Lower lobe of right lung (tissue), 2 donors: ENCODE results near the gene SLC25A47. TPM values are rescaled to one million over a fixed set of nuclear protein-coding genes. Genes with fewer than 3 reads are reported as not detected.
A peak's percentile ranks its signal among the peaks of the same experiment; 100 is the strongest.

Experiments used
- ATAC-seq, 2 donors: fragments of 200-7000 bp; cut with Tn5 transposase; one replicate each; pipeline ENCODE4 v1.9.1; 2020 to 2022; ENCODE audit warnings: mild to moderate bottlenecking in 2 of 2, moderate library complexity in 2 of 2
- DNase-seq: peaks from one replicate; pipeline ENCODE4 v3.0.0-alpha.2; 2020
- H3K27ac ChIP-seq: fragments of 200-600 bp; one replicate; pipeline ENCODE4 v1.8.0; 2022
- H3K27me3 ChIP-seq: fragments of 200-600 bp; one replicate; pipeline ENCODE4 v1.8.0; 2022; ENCODE audit warnings: low read depth
- H3K36me3 ChIP-seq: fragments of 200-600 bp; one replicate; pipeline ENCODE4 v1.8.0; 2022; ENCODE audit warnings: mild to moderate bottlenecking
- H3K4me1 ChIP-seq: fragments of 200-600 bp; one replicate; pipeline ENCODE4 v1.8.0; 2022
- H3K4me3 ChIP-seq: fragments of 200-600 bp; one replicate; pipeline ENCODE4 v1.8.0; 2022; ENCODE audit warnings: mild to moderate bottlenecking
- H3K9me3 ChIP-seq: fragments of 200-600 bp; one replicate; pipeline ENCODE4 v1.8.0; 2022
- intact Hi-C: fragments of 100-400 bp; cut with DNase I; formaldehyde crosslinking; loops from one replicate; pipeline ENCODE4 v1.11.0; 2022
- total RNA-seq: library from RNA; stranded (reverse); fragmentation: NEBNext Ultra II Directional; extraction: Animal tissue kit (Norgen Biotek cat#: 25700); gene quantifications from one replicate; pipeline ENCODE4 v1.2.1, GENCODE V29; 2021
- TF ChIP-seq, protein P1 (sequence below): fragments of 200-600 bp; IDR thresholded peaks from one replicate; pipeline ENCODE4 v1.8.0; 2022; ENCODE audit warnings: antibody characterized with exemption, mild to moderate bottlenecking
- donor health status: DM: no; HTN: yes; CAD: no; lungs with severe emphysema.

SLC25A47 gene
- total RNA-seq, 1 donor from 2014 or later = not detected

- no peak overlapping the region for H3K27ac ChIP-seq
- H3K9me3 ChIP-seq = no peaks in the 10 kb centered on the region
- intact Hi-C loops = no loop called here
- H3K4me1 ChIP-seq = peaks cover 4% of the 10 kb centered on the region
- DNase-seq (no peak), ATAC-seq (peak in 1 of 2 donors; percentile 28)
- TF ChIP-seq, protein P1, sequence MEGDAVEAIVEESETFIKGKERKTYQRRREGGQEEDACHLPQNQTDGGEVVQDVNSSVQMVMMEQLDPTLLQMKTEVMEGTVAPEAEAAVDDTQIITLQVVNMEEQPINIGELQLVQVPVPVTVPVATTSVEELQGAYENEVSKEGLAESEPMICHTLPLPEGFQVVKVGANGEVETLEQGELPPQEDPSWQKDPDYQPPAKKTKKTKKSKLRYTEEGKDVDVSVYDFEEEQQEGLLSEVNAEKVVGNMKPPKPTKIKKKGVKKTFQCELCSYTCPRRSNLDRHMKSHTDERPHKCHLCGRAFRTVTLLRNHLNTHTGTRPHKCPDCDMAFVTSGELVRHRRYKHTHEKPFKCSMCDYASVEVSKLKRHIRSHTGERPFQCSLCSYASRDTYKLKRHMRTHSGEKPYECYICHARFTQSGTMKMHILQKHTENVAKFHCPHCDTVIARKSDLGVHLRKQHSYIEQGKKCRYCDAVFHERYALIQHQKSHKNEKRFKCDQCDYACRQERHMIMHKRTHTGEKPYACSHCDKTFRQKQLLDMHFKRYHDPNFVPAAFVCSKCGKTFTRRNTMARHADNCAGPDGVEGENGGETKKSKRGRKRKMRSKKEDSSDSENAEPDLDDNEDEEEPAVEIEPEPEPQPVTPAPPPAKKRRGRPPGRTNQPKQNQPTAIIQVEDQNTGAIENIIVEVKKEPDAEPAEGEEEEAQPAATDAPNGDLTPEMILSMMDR = no peak
- H3K36me3 ChIP-seq = peaks cover 100% of the 10 kb centered on the region
- no peaks in the 10 kb centered on the region for H3K27me3 ChIP-seq
- H3K4me3 ChIP-seq = no peak overlapping the region
These were observed 27.8 kb downstream of the SLC25A47 start for GRCh38 chr14:100350986-100351385.

DNA sequence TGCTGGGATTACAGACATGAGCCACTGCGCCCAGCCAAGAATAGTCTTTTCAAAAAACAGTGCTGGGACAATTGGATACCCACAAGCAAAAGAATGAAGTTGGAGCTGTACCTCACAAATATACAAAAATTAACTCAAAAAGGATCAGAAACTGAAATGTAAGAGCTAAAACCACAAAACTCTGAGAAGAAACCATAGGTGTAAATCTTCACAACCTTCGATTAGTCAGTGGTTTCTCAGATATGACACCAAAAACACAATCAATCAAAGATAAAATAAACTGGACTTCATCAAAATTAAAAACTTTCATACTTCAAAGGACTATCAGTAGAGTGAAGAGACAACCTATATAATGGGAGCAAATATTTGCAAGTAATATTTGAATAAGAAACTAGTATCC lies 35.3 kb downstream of the SLC25A47 start:
- Histone ChIP-seq H3K4me3 (no peak overlapping the region), H3K36me3 (peaks cover 96% of the 10 kb centered on the region), H3K9me3 (no peaks in the 10 kb centered on the region), H3K27me3 (no peaks in the 10 kb centered on the region), H3K4me1 (peaks cover 8% of the 10 kb centered on the region), H3K27ac (no peak overlapping the region)
- ATAC-seq = no peak
- no peak for DNase-seq
- TF ChIP-seq, protein P1 = no peak
- intact Hi-C loops = no loop called here

- H3K36me3 ChIP-seq = peaks cover 96% of the 10 kb centered on the region
These were observed 36.0 kb downstream of the SLC25A47 start for GRCh38 chr14:100359111-100359510.

GRCh38 chr14:100359881-100360280 lies 36.7 kb downstream of the SLC25A47 start:
- no peaks in the 10 kb centered on the region for H3K9me3 ChIP-seq
- H3K4me1 ChIP-seq = peaks cover 16% of the 10 kb centered on the region
- no peaks in the 10 kb centered on the region for H3K27me3 ChIP-seq
- ATAC-seq = no peak
- peaks cover 95% of the 10 kb centered on the region for H3K36me3 ChIP-seq
- DNase-seq = no peak
- intact Hi-C loops = no loop called here
- H3K27ac ChIP-seq = no peak overlapping the region
- TF ChIP-seq, protein P1 = no peak
- no peak overlapping the region for H3K4me3 ChIP-seq

More at GRCh38 chr14:100359111-100359510, 36.0 kb downstream of the SLC25A47 start:
- Histone ChIP-seq H3K27me3 (no peaks in the 10 kb centered on the region), H3K4me3 (no peak overlapping the region), H3K27ac (no peak overlapping the region), H3K9me3 (no peaks in the 10 kb centered on the region), H3K4me1 (peaks cover 13% of the 10 kb centered on the region)
- DNase-seq (no peak), ATAC-seq (no peak)
- TF ChIP-seq, protein P1 = no peak
- intact Hi-C loops = no loop called here

DNA sequence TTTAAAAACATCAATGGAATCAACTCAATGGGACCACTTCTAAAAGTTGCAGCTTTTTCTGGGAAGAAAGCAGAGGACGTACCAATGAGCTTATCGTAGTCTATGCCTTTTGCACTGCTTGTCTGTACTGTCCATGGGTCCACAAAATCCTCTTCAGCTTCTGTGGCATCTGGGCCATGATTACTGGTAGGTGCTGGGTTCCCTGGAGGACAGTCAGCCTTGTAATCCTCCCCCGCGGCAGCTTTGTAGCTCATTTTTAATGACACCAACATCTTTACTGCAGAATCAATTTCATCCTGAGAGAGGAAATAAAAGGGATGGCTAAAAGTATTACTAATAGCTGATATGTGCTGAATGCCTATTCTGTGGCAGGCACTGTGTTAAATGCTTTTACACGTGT lies 38.5 kb downstream of the SLC25A47 start:
- no peak overlapping the region for H3K27ac ChIP-seq
- ATAC-seq (no peak), DNase-seq (no peak)
- H3K27me3 ChIP-seq = no peaks in the 10 kb centered on the region
- H3K36me3 ChIP-seq = peaks cover 97% of the 10 kb centered on the region
- H3K4me3 ChIP-seq = no peak overlapping the region
- TF ChIP-seq, protein P1 = no peak
- intact Hi-C loops = no loop called here
- H3K9me3 ChIP-seq = no peaks in the 10 kb centered on the region
- peaks cover 16% of the 10 kb centered on the region for H3K4me1 ChIP-seq
